ENCODE results near the gene COA4. TPM values are rescaled to one million over a fixed set of nuclear protein-coding genes. Genes with fewer than 3 reads are reported as not detected.

Gene COA4
- total RNA-seq, 4 donors from 2014 or later: 43.9 to 88.5 (median 64.9) TPM

DNA sequence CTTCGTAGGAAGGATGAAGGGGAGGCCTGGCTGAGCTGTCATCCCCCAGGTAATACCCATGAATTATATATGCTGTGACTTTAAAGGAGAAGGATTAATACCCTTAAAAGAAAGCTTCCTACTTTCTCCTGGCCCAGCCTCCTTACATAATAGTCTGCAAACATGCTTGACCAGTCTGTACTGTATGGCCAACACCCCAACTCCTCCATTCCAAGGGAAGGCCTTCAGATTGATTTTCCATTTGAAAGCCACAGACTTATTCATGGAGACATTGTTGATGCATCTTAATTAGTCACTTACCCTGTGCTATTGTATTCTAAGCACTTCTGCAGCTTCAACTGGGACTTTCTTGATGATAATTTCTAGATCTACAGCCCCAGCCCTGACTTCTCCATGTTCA is 2.1 kb upstream of the COA4 start:
- H3K36me3 ChIP-seq: peaks cover 0 to 23% (median 0%) of the 10 kb centered on the region in 3 donors
- no peak for TF ChIP-seq POLR2A (IDR thresholded peaks at IDR 0.05)
- TF ChIP-seq, protein P1, sequence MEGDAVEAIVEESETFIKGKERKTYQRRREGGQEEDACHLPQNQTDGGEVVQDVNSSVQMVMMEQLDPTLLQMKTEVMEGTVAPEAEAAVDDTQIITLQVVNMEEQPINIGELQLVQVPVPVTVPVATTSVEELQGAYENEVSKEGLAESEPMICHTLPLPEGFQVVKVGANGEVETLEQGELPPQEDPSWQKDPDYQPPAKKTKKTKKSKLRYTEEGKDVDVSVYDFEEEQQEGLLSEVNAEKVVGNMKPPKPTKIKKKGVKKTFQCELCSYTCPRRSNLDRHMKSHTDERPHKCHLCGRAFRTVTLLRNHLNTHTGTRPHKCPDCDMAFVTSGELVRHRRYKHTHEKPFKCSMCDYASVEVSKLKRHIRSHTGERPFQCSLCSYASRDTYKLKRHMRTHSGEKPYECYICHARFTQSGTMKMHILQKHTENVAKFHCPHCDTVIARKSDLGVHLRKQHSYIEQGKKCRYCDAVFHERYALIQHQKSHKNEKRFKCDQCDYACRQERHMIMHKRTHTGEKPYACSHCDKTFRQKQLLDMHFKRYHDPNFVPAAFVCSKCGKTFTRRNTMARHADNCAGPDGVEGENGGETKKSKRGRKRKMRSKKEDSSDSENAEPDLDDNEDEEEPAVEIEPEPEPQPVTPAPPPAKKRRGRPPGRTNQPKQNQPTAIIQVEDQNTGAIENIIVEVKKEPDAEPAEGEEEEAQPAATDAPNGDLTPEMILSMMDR (IDR thresholded peaks at IDR 0.05): no peak
- intact Hi-C loops (cut with DNase I): no loop called here
- H3K27ac ChIP-seq: peak overlapping the region in 2 of 4 donors; percentile 31 to 51
- peaks cover 19 to 49% (median 22%) of the 10 kb centered on the region in 3 donors for H3K4me1 ChIP-seq
- H3K27me3 ChIP-seq: no peaks in the 10 kb centered on the region
- DNase-seq: no peak
- WGBS, 2 donors: 17 to 47% methylated on average over 1 of the region's 1 CpG
- no peaks in the 10 kb centered on the region for H3K9me3 ChIP-seq
- no peak overlapping the region for H3K4me3 ChIP-seq

DNA sequence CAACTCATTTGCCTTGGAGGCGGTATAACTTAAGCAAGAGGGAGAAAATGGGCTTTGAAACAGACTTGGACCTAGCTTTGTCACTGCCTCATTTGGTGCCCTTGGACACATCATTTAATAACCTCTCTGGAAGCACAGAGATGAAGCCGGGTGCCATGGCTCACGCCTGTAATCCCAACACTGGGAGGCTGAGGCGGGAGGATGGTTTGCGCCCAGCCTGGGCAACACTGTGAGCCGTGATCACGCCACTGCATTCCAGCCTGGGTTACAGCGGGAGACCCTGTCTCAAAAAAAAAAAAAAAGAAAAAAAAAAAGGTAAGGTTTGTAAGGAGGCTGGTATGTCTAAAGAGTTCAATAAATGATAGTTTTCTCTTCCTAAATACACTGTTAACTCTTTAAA is 806 bp downstream of the COA4 start:
- Histone ChIP-seq H3K4me1 (peaks cover 19 to 49% (median 22%) of the 10 kb centered on the region in 3 donors), H3K27ac (peak overlapping the region in 3 of 4 donors; percentile 79 to 92 (median 88)), H3K36me3 (peaks cover 0 to 46% (median 18%) of the 10 kb centered on the region in 3 donors), H3K9me3 (no peaks in the 10 kb centered on the region), H3K4me3 (peak overlapping the region; percentile 62 to 95 (median 78)), H3K27me3 (no peaks in the 10 kb centered on the region)
- DNase-seq: no peak
- 21 to 50% methylated on average over 8 of the region's 8 CpGs for WGBS, 2 donors
- TF ChIP-seq, protein P1 (IDR thresholded peaks at IDR 0.05): no peak
- no peak for TF ChIP-seq POLR2A (IDR thresholded peaks at IDR 0.05)
- intact Hi-C loops (cut with DNase I): no loop called here

- WGBS, 2 donors: 75 to 80% methylated on average over 1 of the region's 1 CpG
- peak overlapping the region in 2 of 4 donors; percentile 62 to 89 for H3K4me3 ChIP-seq
- H3K9me3 ChIP-seq: no peaks in the 10 kb centered on the region
- no peak for TF ChIP-seq POLR2A (IDR thresholded peaks at IDR 0.05)
- TF ChIP-seq, protein P1 (IDR thresholded peaks at IDR 0.05): no peak
- intact Hi-C loops (cut with DNase I): no loop called here
- no peaks in the 10 kb centered on the region for H3K27me3 ChIP-seq
- H3K4me1 ChIP-seq: peaks cover 19 to 49% (median 22%) of the 10 kb centered on the region in 3 donors
- H3K27ac ChIP-seq: peak overlapping the region in 2 of 4 donors; percentile 88 to 92
- DNase-seq: no peak
- H3K36me3 ChIP-seq: peaks cover 0 to 50% (median 18%) of the 10 kb centered on the region in 3 donors
Measured at GRCh38 chr11:73875380-73875779, 1.3 kb downstream of the COA4 start.

- 92 to 100% methylated on average over 6 to 7 of the region's 9 CpGs for WGBS, 2 donors
- Histone ChIP-seq H3K36me3 (peaks cover 0 to 57% (median 18%) of the 10 kb centered on the region in 3 donors), H3K4me3 (no peak overlapping the region), H3K27me3 (no peaks in the 10 kb centered on the region), H3K4me1 (peaks cover 16 to 40% (median 22%) of the 10 kb centered on the region in 3 donors), H3K27ac (no peak overlapping the region), H3K9me3 (no peaks in the 10 kb centered on the region)
- no peak for TF ChIP-seq POLR2A (IDR thresholded peaks at IDR 0.05)
- TF ChIP-seq, protein P1 (IDR thresholded peaks at IDR 0.05): no peak
- intact Hi-C loops (cut with DNase I): no loop called here
- DNase-seq: no peak
Measured at GRCh38 chr11:73872749-73873357, 3.8 kb downstream of the COA4 start.

GRCh38 chr11:73870261-73870660 is 6.4 kb downstream of the COA4 start:
- H3K4me1 ChIP-seq: peaks cover 0 to 37% (median 16%) of the 10 kb centered on the region in 3 donors
- H3K27ac ChIP-seq: no peak overlapping the region
- no peak for DNase-seq
- TF ChIP-seq, protein P1 (IDR thresholded peaks at IDR 0.05): no peak
- no peak for TF ChIP-seq POLR2A (IDR thresholded peaks at IDR 0.05)
- H3K36me3 ChIP-seq: peaks cover 0 to 55% (median 18%) of the 10 kb centered on the region in 3 donors
- intact Hi-C loops (cut with DNase I): no loop called here
- no peak overlapping the region for H3K4me3 ChIP-seq
- H3K27me3 ChIP-seq: no peaks in the 10 kb centered on the region
- 91 to 92% methylated on average over 3 of the region's 3 CpGs for WGBS, 2 donors
- H3K9me3 ChIP-seq: no peaks in the 10 kb centered on the region
